ENCODE data around the gene GREM2. TPM values are rescaled to one million over a fixed set of nuclear protein-coding genes. Genes with fewer than 3 reads are reported as not detected.

The GREM2 gene
- total and polyA plus RNA-seq, 2 experiments from 2014 or later, result 0.18 to 0.21 TPM

DNA sequence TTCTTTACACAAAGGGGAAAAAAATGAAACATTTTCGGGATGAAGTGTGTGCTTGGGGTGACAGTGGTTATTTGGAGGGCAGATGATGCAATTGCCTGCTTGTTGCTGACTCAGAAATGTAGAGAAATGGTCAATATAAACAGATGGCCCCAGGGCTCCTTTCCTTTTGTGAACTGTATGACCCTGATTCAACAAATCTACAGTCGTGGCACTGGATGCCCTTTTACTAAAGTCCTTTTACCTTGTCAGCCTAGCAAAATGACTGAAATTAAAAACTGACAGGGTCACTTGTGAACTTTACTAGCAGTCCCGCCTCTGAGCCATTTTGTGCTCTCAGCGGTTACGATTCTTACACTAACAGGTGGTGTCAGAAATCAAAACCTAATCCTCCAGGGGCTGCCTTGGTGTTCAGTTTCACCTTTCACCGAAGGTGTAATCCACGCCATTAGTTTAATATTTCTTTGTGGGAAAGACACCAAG is 49.8 kb downstream of the GREM2 start:
- Histone ChIP-seq H2AFZ (peak overlapping the region; percentile 44; the same call in 1 of the 2 replicates), H3F3A (replicated peaks; ENCODE audit: low read depth) (no peaks in the 10 kb centered on the region), H3K79me2 (replicated peaks; ENCODE audit: insufficient read depth) (no peaks in the 10 kb centered on the region), H3K36me3 (ENCODE audit: insufficient read depth) (no peaks in the 10 kb centered on the region), H3K4me1 (ENCODE audit: insufficient read depth) (no peaks in the 10 kb centered on the region), H3K9me2 (ENCODE audit: insufficient read depth) (no peaks in the 10 kb centered on the region), H3K4me2 (no peak overlapping the region), H3K27me3 (ENCODE audit: insufficient read depth) (no peaks in the 10 kb centered on the region), H3K27ac (ENCODE audit: low read depth) (no peak overlapping the region), H3K4me3 (no peak overlapping the region), H4K20me1 (replicated peaks; ENCODE audit: insufficient read depth) (no peaks in the 10 kb centered on the region)
- H3K9me3 Mint-ChIP-seq, result no peaks in the 10 kb centered on the region; the same call in 2 of the 3 replicates
- peaks cover 2% of the 10 kb centered on the region; the same call in 1 of the 3 replicates for H3K4me1 Mint-ChIP-seq
- no peaks in the 10 kb centered on the region for H3K36me3 Mint-ChIP-seq (ENCODE audit: low read depth)
- no peaks in the 10 kb centered on the region for H3K27me3 Mint-ChIP-seq (ENCODE audit: insufficient read depth, low read depth, poor library complexity)
- peak overlapping the region; percentile 89; the same call in 1 of the 2 replicates for H3K27ac Mint-ChIP-seq
- no peak for TF ChIP-seq NANOG (IDR thresholded peaks at IDR 0.05; ENCODE audit: borderline replicate concordance)
- TF ChIP-seq, protein P1, sequence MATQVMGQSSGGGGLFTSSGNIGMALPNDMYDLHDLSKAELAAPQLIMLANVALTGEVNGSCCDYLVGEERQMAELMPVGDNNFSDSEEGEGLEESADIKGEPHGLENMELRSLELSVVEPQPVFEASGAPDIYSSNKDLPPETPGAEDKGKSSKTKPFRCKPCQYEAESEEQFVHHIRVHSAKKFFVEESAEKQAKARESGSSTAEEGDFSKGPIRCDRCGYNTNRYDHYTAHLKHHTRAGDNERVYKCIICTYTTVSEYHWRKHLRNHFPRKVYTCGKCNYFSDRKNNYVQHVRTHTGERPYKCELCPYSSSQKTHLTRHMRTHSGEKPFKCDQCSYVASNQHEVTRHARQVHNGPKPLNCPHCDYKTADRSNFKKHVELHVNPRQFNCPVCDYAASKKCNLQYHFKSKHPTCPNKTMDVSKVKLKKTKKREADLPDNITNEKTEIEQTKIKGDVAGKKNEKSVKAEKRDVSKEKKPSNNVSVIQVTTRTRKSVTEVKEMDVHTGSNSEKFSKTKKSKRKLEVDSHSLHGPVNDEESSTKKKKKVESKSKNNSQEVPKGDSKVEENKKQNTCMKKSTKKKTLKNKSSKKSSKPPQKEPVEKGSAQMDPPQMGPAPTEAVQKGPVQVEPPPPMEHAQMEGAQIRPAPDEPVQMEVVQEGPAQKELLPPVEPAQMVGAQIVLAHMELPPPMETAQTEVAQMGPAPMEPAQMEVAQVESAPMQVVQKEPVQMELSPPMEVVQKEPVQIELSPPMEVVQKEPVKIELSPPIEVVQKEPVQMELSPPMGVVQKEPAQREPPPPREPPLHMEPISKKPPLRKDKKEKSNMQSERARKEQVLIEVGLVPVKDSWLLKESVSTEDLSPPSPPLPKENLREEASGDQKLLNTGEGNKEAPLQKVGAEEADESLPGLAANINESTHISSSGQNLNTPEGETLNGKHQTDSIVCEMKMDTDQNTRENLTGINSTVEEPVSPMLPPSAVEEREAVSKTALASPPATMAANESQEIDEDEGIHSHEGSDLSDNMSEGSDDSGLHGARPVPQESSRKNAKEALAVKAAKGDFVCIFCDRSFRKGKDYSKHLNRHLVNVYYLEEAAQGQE (IDR thresholded peaks at IDR 0.05; ENCODE audit: unreplicated experiment), result no peak
- no peak for TF ChIP-seq CTCF (conservative IDR thresholded peaks at IDR 0.05; ENCODE audit: low read depth in 2 of 2)
- no peak for TF ChIP-seq JUNB (IDR thresholded peaks at IDR 0.05; ENCODE audit: unreplicated experiment)
- no peak for TF ChIP-seq ETS1 (IDR thresholded peaks at IDR 0.05)
- no peak for TF ChIP-seq EZH2phosphoT487 (IDR thresholded peaks at IDR 0.05; ENCODE audit: unreplicated experiment)
- no peak for TF ChIP-seq ZNF331 (CRISPR knock-in tag; IDR thresholded peaks at IDR 0.05; ENCODE audit: low read depth)
- no peak for TF ChIP-seq EZH2 (IDR thresholded peaks at IDR 0.05; ENCODE audit: low read depth, unreplicated experiment)
- no peak for TF ChIP-seq ZNF462 (CRISPR knock-in tag; IDR thresholded peaks at IDR 0.05)
- no peak for TF ChIP-seq STAT1 (IDR thresholded peaks at IDR 0.05; ENCODE audit: unreplicated experiment)
- no peak for TF ChIP-seq POLR2AphosphoS5 (IDR thresholded peaks at IDR 0.05; ENCODE audit: low read depth)
- no peak for TF ChIP-seq CREB1 (CRISPR knock-in tag; IDR thresholded peaks at IDR 0.05; ENCODE audit: low read depth)
- TF ChIP-seq ZNF114 (CRISPR knock-in tag; IDR thresholded peaks at IDR 0.05), result no peak
- ATAC-seq (no peak), DNase-seq (ENCODE audit: low spot score) (peak; percentile 14)
- H3K4me3 Mint-ChIP-seq, result no peak overlapping the region
